HCT116 (cell line): ENCODE results near the gene PEDS1.

ENCODE experiments used
- CBX3 ChIP-seq: IDR thresholded peaks from 2 replicates; pipeline ENCODE4 v1.6.1; 2012; ENCODE audit warnings: low read depth
- CEBPB ChIP-seq: IDR thresholded peaks from 2 replicates; pipeline ENCODE4 v1.6.1; 2012; ENCODE audit warnings: low read depth
- EZH2 ChIP-seq: fragments of 200-600 bp; sonication (generic); IDR thresholded peaks from 2 replicates; pipeline ENCODE4 v1.6.1; 2017; ENCODE audit warnings: antibody characterized with exemption, mixed run types
- EZH2phosphoT487 ChIP-seq: fragments of 200-600 bp; IDR thresholded peaks from 2 replicates; pipeline ENCODE4 v1.6.1; 2018; ENCODE audit warnings: antibody characterized with exemption, borderline replicate concordance
- POLR2A ChIP-seq: IDR thresholded peaks from 2 replicates; pipeline ENCODE4 v1.7.0; 2011; ENCODE audit warnings: borderline replicate concordance; ENCODE audit not compliant: insufficient read depth, insufficient read length; ENCODE audit errors: extremely low read depth
- RAD21 ChIP-seq: IDR thresholded peaks from 2 replicates; pipeline ENCODE4 v1.6.1; 2012; ENCODE audit warnings: low read depth, mild to moderate bottlenecking
- SIN3A ChIP-seq: IDR thresholded peaks from 2 replicates; pipeline ENCODE4 v1.6.1; 2012; ENCODE audit warnings: low read depth
- SP1 ChIP-seq: IDR thresholded peaks from 2 replicates; pipeline ENCODE4 v1.6.1; 2012; ENCODE audit warnings: low read depth
- SRF ChIP-seq: IDR thresholded peaks from 2 replicates; pipeline ENCODE4 v1.6.1; 2012; ENCODE audit warnings: low read depth
- TCF7L2 ChIP-seq: IDR thresholded peaks from 2 replicates; pipeline ENCODE4 v1.7.0; 2011; ENCODE audit warnings: borderline replicate concordance, inconsistent platforms; ENCODE audit not compliant: insufficient read depth, insufficient read length; ENCODE audit errors: extremely low read depth
- YY1 ChIP-seq: IDR thresholded peaks from 2 replicates; pipeline ENCODE4 v1.6.1; 2011; ENCODE audit warnings: low read length, low read depth, moderate library complexity, mild to moderate bottlenecking; ENCODE audit not compliant: insufficient replicate concordance; ENCODE audit errors: extremely low read depth
- ZBTB33 ChIP-seq: IDR thresholded peaks from 2 replicates; pipeline ENCODE4 v1.6.1; 2011; ENCODE audit warnings: mild to moderate bottlenecking, low read length, moderate library complexity; ENCODE audit not compliant: insufficient replicate concordance; ENCODE audit errors: extremely low read depth
- ZFX ChIP-seq: fragments of 450-650 bp; IDR thresholded peaks from 2 replicates; pipeline ENCODE4 v1.6.1; 2017
- TF ChIP-seq, protein P1 (sequence below), 3 experiments: fragments of 200-600 bp in 1 of 3; sonication (generic) in 1 of 3; IDR thresholded peaks in 2 of 3; conservative IDR thresholded peaks in 1 of 3; 2 replicates each; pipeline ENCODE4 v1.5.1; 2012 to 2017; ENCODE audit warnings: low read depth in 2 of 3, low read length in 2 of 3, antibody characterized with exemption in 1 of 3, borderline replicate concordance in 1 of 3, control low read depth in 1 of 3, mild to moderate bottlenecking in 1 of 3, mixed read lengths in 1 of 3, mixed run types in 1 of 3, moderate library complexity in 1 of 3; ENCODE audit not compliant: insufficient read depth in 1 of 3

DNA sequence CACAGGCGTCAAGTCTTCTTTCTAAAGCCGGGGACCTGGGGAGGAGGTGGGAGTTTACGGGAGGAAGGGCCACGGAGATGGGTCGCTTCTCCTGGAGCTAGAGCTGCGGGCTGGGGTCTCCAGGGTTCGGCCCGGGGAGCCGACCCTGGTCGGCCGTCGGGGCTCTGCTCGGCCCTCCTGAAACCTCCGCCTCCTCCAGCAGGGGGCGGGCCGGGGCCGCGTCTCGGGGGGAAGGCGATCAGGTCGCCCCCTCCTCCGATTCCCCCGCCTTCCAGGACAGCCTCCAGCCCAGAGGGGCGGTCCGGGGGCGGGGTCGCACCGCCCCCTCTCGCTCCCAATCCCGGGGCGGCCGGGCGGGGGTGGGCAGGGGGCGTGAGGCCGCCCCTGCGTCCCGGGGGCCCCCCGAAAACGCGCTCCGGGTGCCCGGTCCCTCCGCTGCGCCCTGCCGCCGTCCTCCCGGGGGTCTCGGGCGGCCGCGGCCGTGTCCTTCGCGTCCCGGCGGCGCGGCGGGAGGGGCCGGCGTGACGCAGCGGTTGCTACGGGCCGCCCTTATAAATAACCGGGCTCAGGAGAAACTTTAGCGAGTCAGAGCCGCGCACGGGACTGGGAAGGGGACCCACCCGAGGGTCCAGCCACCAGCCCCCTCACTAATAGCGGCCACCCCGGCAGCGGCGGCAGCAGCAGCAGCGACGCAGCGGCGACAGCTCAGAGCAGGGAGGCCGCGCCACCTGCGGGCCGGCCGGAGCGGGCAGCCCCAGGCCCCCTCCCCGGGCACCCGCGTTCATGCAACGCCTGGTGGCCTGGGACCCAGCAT lies 36.9 kb upstream of the PEDS1 start, which contains the start of gene CEBPB:
- TF ChIP-seq, protein P1, sequence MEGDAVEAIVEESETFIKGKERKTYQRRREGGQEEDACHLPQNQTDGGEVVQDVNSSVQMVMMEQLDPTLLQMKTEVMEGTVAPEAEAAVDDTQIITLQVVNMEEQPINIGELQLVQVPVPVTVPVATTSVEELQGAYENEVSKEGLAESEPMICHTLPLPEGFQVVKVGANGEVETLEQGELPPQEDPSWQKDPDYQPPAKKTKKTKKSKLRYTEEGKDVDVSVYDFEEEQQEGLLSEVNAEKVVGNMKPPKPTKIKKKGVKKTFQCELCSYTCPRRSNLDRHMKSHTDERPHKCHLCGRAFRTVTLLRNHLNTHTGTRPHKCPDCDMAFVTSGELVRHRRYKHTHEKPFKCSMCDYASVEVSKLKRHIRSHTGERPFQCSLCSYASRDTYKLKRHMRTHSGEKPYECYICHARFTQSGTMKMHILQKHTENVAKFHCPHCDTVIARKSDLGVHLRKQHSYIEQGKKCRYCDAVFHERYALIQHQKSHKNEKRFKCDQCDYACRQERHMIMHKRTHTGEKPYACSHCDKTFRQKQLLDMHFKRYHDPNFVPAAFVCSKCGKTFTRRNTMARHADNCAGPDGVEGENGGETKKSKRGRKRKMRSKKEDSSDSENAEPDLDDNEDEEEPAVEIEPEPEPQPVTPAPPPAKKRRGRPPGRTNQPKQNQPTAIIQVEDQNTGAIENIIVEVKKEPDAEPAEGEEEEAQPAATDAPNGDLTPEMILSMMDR (IDR thresholded peaks at IDR 0.05 in 2 of 3, conservative IDR thresholded peaks at IDR 0.05 in 1 of 3; ENCODE audit: borderline replicate concordance in 1 of 3, insufficient read depth in 1 of 3, low read depth in 2 of 3, low read length in 2 of 3) = peak in 2 of 3 experiments; percentile 54 to 60; a peak in 4 of 6 replicates
- no peak for TF ChIP-seq CBX3
- TF ChIP-seq RAD21 = no peak
- peak; percentile 32 for TF ChIP-seq TCF7L2
- peak; percentile 51 for TF ChIP-seq YY1
- TF ChIP-seq POLR2A = peak; percentile 99
- no peak; the same call in 1 of the 2 replicates for TF ChIP-seq ZFX
- TF ChIP-seq SP1 = no peak
- TF ChIP-seq EZH2phosphoT487 = no peak
- TF ChIP-seq SRF = no peak
- no peak for TF ChIP-seq EZH2
- no peak for TF ChIP-seq SIN3A
- TF ChIP-seq CEBPB = no peak
- TF ChIP-seq ZBTB33 = peak; percentile 83
